ENCODE results near the gene KMT2B. TPM values are rescaled to one million over a fixed set of nuclear protein-coding genes. Genes with fewer than 3 reads are reported as not detected.
"Not testable (repeated sequence)": the region's sequence is repeated elsewhere in the genome, so short reads cannot be mapped to it uniquely, and the experiment has no call there.

Gene KMT2B
- polyA plus RNA-seq, 1 donor = 23.0 TPM

- peak; percentile 91 for DNase-seq (ENCODE audit: low read depth)
These were observed 39.5 kb downstream of the KMT2B start for GRCh38 chr19:35757231-35757748.

GRCh38 chr19:35757749-35758608 is 40.2 kb downstream of the KMT2B start, which contains the start of gene PROSER3:
Gene PROSER3, plus strand, starts transcription at chr19:35758176. Its CDS starts 40 bp downstream, at chr19:35758216.
- DNase-seq (ENCODE audit: low read depth) = peak; percentile 100

- no peak for DNase-seq (ENCODE audit: low read depth)
These were observed 41.9 kb downstream of the KMT2B start for GRCh38 chr19:35759697-35760096.

GRCh38 chr19:35760711-35761349 is 43.0 kb downstream of the KMT2B start:
- DNase-seq (ENCODE audit: low read depth) = no peak

GRCh38 chr19:35764432-35765315 is 46.9 kb downstream of the KMT2B start:
- no peak for DNase-seq (ENCODE audit: low read depth)

GRCh38 chr19:35766571-35767104 is 48.8 kb downstream of the KMT2B start:
- DNase-seq (ENCODE audit: low read depth) = no peak

- no peak for DNase-seq (ENCODE audit: low read depth)
These were observed 49.7 kb downstream of the KMT2B start for GRCh38 chr19:35767288-35768081.

- no peak for DNase-seq (ENCODE audit: low read depth)
These were observed 50.2 kb downstream of the KMT2B start for GRCh38 chr19:35768082-35768421.

GRCh38 chr19:35772362-35772761 is 54.6 kb downstream of the KMT2B start:
- DNase-seq (ENCODE audit: low read depth) = not testable (repeated sequence)

- DNase-seq (ENCODE audit: low read depth) = no peak
These were observed 55.4 kb downstream of the KMT2B start for GRCh38 chr19:35773020-35773806.

- no peak for DNase-seq (ENCODE audit: low read depth)
These were observed 56.7 kb downstream of the KMT2B start for GRCh38 chr19:35774274-35775045.

- DNase-seq (ENCODE audit: low read depth) = no peak
These were observed 57.2 kb downstream of the KMT2B start for GRCh38 chr19:35775046-35775297.

- peak; percentile 88 for DNase-seq (ENCODE audit: low read depth)
These were observed 57.7 kb downstream of the KMT2B start, which contains the start of gene ARHGAP33 for GRCh38 chr19:35775298-35776101. Gene ARHGAP33, plus strand, starts transcription at chr19:35775564. Its CDS starts 95 bp downstream, at chr19:35775659.

- DNase-seq (ENCODE audit: low read depth) = no peak
These were observed 58.4 kb downstream of the KMT2B start for GRCh38 chr19:35776102-35776788.

- DNase-seq (ENCODE audit: low read depth) = no peak
These were observed 59.5 kb downstream of the KMT2B start for GRCh38 chr19:35777086-35777841.

- no peak for DNase-seq (ENCODE audit: low read depth)
These were observed 60.2 kb downstream of the KMT2B start for GRCh38 chr19:35777961-35778360.

- DNase-seq (ENCODE audit: low read depth) = no peak
These were observed 61.2 kb downstream of the KMT2B start for GRCh38 chr19:35779033-35779432.
